Small intestine (tissue), 7 donors: Measurements from ENCODE around the gene ARID3A. TPM values are rescaled to one million over a fixed set of nuclear protein-coding genes. Genes with fewer than 3 reads are reported as not detected.

ENCODE experiments used
- DNase-seq, 2 donors: peaks; one replicate each; pipeline versions ENCODE4 v3.0.0 to v3.0.0-alpha.2; 2013
- FAIRE-seq: peaks from 2 replicates; lab custom pipeline; 2012; peaks lifted over from hg19 to GRCh38; lab: Jason Lieb, UNC
- H3K27ac ChIP-seq, 3 donors: one replicate each; pipeline ENCODE4 v1.5.1; 2013; ENCODE audit warnings: low read length in 2 of 3, mild to moderate bottlenecking in 2 of 3, control low read depth in 1 of 3, inconsistent platforms in 1 of 3, low read depth in 1 of 3, moderate library complexity in 1 of 3
- H3K27me3 ChIP-seq, 3 donors: one replicate each; pipeline ENCODE4 v1.6.1; 2013; ENCODE audit warnings: low read length in 3 of 3, inconsistent platforms in 1 of 3; ENCODE audit not compliant: control insufficient read depth in 3 of 3, insufficient read depth in 3 of 3
- H3K36me3 ChIP-seq, 3 donors: one replicate each; pipeline ENCODE4 v1.6.1; 2013; ENCODE audit warnings: low read length in 3 of 3, inconsistent platforms in 1 of 3, low read depth in 1 of 3, mild to moderate bottlenecking in 1 of 3, moderate library complexity in 1 of 3; ENCODE audit not compliant: control insufficient read depth in 3 of 3, insufficient read depth in 2 of 3
- H3K4me1 ChIP-seq, 3 donors: one replicate each; pipeline ENCODE4 v1.6.1; 2013; ENCODE audit warnings: low read length in 2 of 3, inconsistent platforms in 1 of 3, low read depth in 1 of 3, mild to moderate bottlenecking in 1 of 3, moderate library complexity in 1 of 3; ENCODE audit not compliant: control insufficient read depth in 3 of 3, insufficient read depth in 2 of 3
- H3K4me3 ChIP-seq, 3 donors: one replicate each; pipeline ENCODE4 v1.5.1; 2013; ENCODE audit warnings: low read length in 3 of 3, control low read depth in 1 of 3, inconsistent platforms in 1 of 3, low read depth in 1 of 3, mild to moderate bottlenecking in 1 of 3, moderate library complexity in 1 of 3
- H3K9me3 ChIP-seq, 2 donors: one replicate each; pipeline ENCODE4 v1.6.1; 2013; ENCODE audit warnings: low read depth in 1 of 2, low read length in 1 of 2; ENCODE audit not compliant: control insufficient read depth in 2 of 2, insufficient read depth in 1 of 2
- WGBS, 3 donors: extraction: QIAGEN DNeasy Blood & Tissue Kit; methylation state at CpG; one replicate each; pipeline ENCODE4 v1.1.7; 2013; 5-methylcytosine and 5-hydroxymethylcytosine counted together
- polyA plus RNA-seq, 4 donors: library from polyadenylated mRNA; stranded (reverse) in 3 of 4; unstranded in 1 of 4; fragments of 200-250 nt in 3 of 4; fragments of 120-200 nt in 1 of 4; gene quantifications; one replicate each; pipeline versions ENCODE4 v1.2.1 to v1.2.3, GENCODE V29; 2013
- donor health status: healthy with polysubstance abuse.
- donor health status: control.
- donor health status: control.
- donor health status: Bipolar disorder and iron deficiency.
- donor health status: healthy.

Gene ARID3A
- polyA plus RNA-seq, 4 donors, result 1.3 to 242 (median 4.8) TPM

- peaks cover 0 to 98% (median 0%) of the 10 kb centered on the region in 3 donors for H3K36me3 ChIP-seq
These were observed 9.1 kb downstream of the ARID3A start for GRCh38 chr19:934865-935479.

GRCh38 chr19:936175-936546 lies 10.3 kb downstream of the ARID3A start:
- no peak for DNase-seq
- FAIRE-seq, result no peak
- Histone ChIP-seq H3K4me1 (peaks cover 0 to 59% (median 6%) of the 10 kb centered on the region in 3 donors), H3K4me3 (no peak overlapping the region), H3K36me3 (peaks cover 0 to 97% (median 0%) of the 10 kb centered on the region in 3 donors), H3K27ac (no peak overlapping the region), H3K27me3 (no peaks in the 10 kb centered on the region), H3K9me3 (peaks cover 0 to 4% of the 10 kb centered on the region in 2 donors)
- WGBS, 3 donors, result 96 to 97% (median 97%) methylated on average over 10 of the region's 10 CpGs

More at GRCh38 chr19:934865-935479, 9.1 kb downstream of the ARID3A start:
- DNase-seq (peak; percentile 57 to 87), FAIRE-seq (no peak)
- WGBS, 3 donors, result 17 to 28% (median 23%) methylated on average over 31 of the region's 31 CpGs
- no peaks in the 10 kb centered on the region for H3K27me3 ChIP-seq
- H3K27ac ChIP-seq, result peak overlapping the region in 2 of 3 donors; percentile 53 to 83
- peaks cover 0 to 4% of the 10 kb centered on the region in 2 donors for H3K9me3 ChIP-seq
- no peak overlapping the region for H3K4me3 ChIP-seq
- peaks cover 0 to 59% (median 6%) of the 10 kb centered on the region in 3 donors for H3K4me1 ChIP-seq

- Histone ChIP-seq H3K9me3 (peaks cover 0 to 4% of the 10 kb centered on the region in 2 donors), H3K4me1 (peaks cover 0 to 53% (median 6%) of the 10 kb centered on the region in 3 donors), H3K4me3 (no peak overlapping the region), H3K27me3 (no peaks in the 10 kb centered on the region), H3K27ac (no peak overlapping the region), H3K36me3 (peaks cover 0 to 97% (median 0%) of the 10 kb centered on the region in 3 donors)
- WGBS, 3 donors, result 75 to 84% (median 78%) methylated on average over 16 of the region's 16 CpGs
- FAIRE-seq (no peak), DNase-seq (peak in 1 of 2 donors; percentile 37)
These were observed 11.4 kb downstream of the ARID3A start for GRCh38 chr19:937259-937694.

GRCh38 chr19:938233-938923 lies 12.5 kb downstream of the ARID3A start:
- Histone ChIP-seq H3K27ac (peak overlapping the region in 1 of 3 donors; percentile 50), H3K27me3 (no peaks in the 10 kb centered on the region), H3K4me3 (no peak overlapping the region), H3K4me1 (peaks cover 0 to 46% (median 0%) of the 10 kb centered on the region in 3 donors), H3K36me3 (peaks cover 0 to 97% (median 0%) of the 10 kb centered on the region in 3 donors), H3K9me3 (peaks cover 0 to 5% of the 10 kb centered on the region in 2 donors)
- 78 to 86% (median 82%) methylated on average over 23 of the region's 23 CpGs for WGBS, 3 donors
- FAIRE-seq (no peak), DNase-seq (peak in 1 of 2 donors; percentile 44)

GRCh38 chr19:939439-939838 lies 13.6 kb downstream of the ARID3A start:
- Histone ChIP-seq H3K9me3 (peaks cover 0 to 9% of the 10 kb centered on the region in 2 donors), H3K4me1 (peaks cover 0 to 44% (median 0%) of the 10 kb centered on the region in 3 donors), H3K4me3 (no peak overlapping the region), H3K27ac (peak overlapping the region in 1 of 3 donors; percentile 82), H3K27me3 (no peaks in the 10 kb centered on the region), H3K36me3 (peaks cover 0 to 97% (median 0%) of the 10 kb centered on the region in 3 donors)
- 82 to 88% (median 87%) methylated on average over 22 of the region's 22 CpGs for WGBS, 3 donors
- DNase-seq, result no peak
- no peak for FAIRE-seq

GRCh38 chr19:939922-940321 lies 14.1 kb downstream of the ARID3A start:
- no peaks in the 10 kb centered on the region for H3K27me3 ChIP-seq
- H3K27ac ChIP-seq, result peak overlapping the region in 2 of 3 donors; percentile 82 to 86
- peaks cover 0 to 44% (median 0%) of the 10 kb centered on the region in 3 donors for H3K4me1 ChIP-seq
- peaks cover 0 to 9% of the 10 kb centered on the region in 2 donors for H3K9me3 ChIP-seq
- WGBS, 3 donors, result 95 to 100% (median 96%) methylated on average over 7 of the region's 7 CpGs
- DNase-seq (no peak), FAIRE-seq (no peak)
- H3K36me3 ChIP-seq, result peaks cover 0 to 97% (median 0%) of the 10 kb centered on the region in 3 donors
- peak overlapping the region in 1 of 3 donors; percentile 10 for H3K4me3 ChIP-seq

- no peak for FAIRE-seq
- peaks cover 0 to 9% of the 10 kb centered on the region in 2 donors for H3K9me3 ChIP-seq
- WGBS, 3 donors, result 6 to 33% (median 6%) methylated on average over 38 to 64 of the region's 64 CpGs
- H3K36me3 ChIP-seq, result peaks cover 0 to 97% (median 0%) of the 10 kb centered on the region in 3 donors
- peak in 1 of 2 donors; percentile 88 for DNase-seq
- peak overlapping the region; percentile 72 to 86 (median 82) for H3K27ac ChIP-seq
- H3K4me1 ChIP-seq, result peaks cover 0 to 48% (median 0%) of the 10 kb centered on the region in 3 donors
- peak overlapping the region in 2 of 3 donors; percentile 10 to 31 for H3K4me3 ChIP-seq
- H3K27me3 ChIP-seq, result no peaks in the 10 kb centered on the region
These were observed 14.9 kb downstream of the ARID3A start for GRCh38 chr19:940591-941291.
